Posterior vena cava (tissue), 2 donors: ENCODE data around the gene ARPC1B. TPM values are rescaled to one million over a fixed set of nuclear protein-coding genes. Genes with fewer than 3 reads are reported as not detected.
"Not testable (repeated sequence)": the region's sequence is repeated elsewhere in the genome, so short reads cannot be mapped to it uniquely, and the experiment has no call there.

Experiments used
- DNase-seq: peaks from one replicate; pipeline ENCODE4 v3.0.0-alpha.2; 2020; ENCODE audit warnings: low spot score
- intact Hi-C, 2 donors: fragments of 100-400 bp; cut with DNase I; formaldehyde crosslinking; loops; one replicate each; pipeline versions ENCODE4 v1.14.1 to v1.14.2; 2022 to 2023
- total RNA-seq, 2 donors: library from RNA; stranded (reverse); fragmentation: NEBNext Ultra II Directional; extraction: Animal tissue kit (Norgen Biotek cat#: 25700); gene quantifications; one replicate each; pipeline ENCODE4 v1.2.1, GENCODE V29; 2021
- donor health status: DM: yes; HTN: yes; CAD: no.
- donor health status: DM: yes; HTN: yes; CAD: no.

The ARPC1B gene
- total RNA-seq, 2 donors from 2014 or later: 102 to 144 TPM

DNA sequence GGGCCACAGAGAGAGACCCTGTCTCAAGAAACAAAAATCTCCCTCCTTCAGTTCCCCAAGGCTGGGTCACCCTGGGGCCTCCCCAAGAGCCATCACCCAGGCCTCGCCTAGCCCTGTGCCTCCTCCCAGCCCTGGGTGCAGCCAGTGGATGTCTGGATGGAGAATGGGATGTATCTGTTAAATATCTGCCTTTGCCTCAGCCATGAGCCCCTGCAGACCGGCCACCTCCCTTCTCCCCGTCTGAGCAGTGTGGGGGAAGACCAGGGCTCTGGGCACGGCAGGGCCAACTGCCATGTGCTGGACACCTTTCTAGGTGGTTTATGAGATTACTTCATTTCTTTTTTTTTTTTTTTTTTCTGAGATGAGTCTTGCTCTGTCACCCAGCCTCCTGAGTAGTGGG lies 10.0 kb downstream of the ARPC1B start:
- intact Hi-C loops: no loop called here
- DNase-seq: no peak

DNA sequence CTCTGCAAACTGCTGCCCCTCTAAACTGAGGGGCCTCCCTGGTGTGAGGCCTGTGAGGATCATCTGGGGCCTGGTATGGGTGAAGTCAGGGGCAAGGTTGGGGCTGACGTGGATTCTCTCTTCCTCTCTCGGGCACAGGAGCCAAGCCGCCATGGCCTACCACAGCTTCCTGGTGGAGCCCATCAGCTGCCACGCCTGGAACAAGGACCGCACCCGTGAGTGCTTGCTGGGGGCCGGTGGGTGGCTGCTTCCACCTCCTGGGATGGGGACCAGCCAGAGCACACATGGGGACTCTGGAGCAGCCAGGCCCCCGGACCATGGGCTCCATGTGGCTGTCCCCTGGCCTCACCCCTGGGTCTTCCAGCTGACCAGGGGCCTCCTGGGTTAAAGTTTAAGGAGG lies 11.0 kb downstream of the ARPC1B start:
- intact Hi-C loops: no loop called here

DNA sequence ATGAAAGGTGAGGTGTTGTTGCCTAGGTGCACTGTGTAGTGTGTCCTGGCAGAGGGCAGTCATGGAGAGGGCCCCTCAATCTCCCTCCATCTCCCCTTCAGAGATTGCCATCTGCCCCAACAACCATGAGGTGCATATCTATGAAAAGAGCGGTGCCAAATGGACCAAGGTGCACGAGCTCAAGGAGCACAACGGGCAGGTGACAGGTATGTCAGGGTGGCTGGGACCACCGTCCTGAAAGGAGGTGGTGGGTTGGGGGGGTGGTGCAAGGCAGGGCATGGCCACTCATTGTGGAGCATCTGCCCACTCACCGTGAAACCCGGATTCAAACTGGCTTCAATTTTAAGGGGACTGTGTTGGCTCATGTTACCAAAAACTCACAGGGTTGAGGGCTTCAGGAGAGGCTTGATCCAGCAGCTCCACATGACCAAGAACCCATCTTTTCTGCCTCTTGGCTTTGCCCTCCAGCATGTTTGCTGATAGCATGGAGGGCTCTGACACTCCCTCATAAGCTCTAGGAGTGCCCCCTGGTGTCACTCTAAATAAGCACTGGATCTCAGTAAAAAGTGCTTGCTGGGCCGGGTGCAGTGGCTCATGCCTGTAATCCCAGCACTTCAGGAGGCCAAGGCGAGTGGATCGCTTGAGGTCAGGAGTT lies 12.2 kb downstream of the ARPC1B start:
- no peak for DNase-seq
- intact Hi-C loops: no loop called here

More for the DNA sequence above, 11.0 kb downstream of the ARPC1B start:
- no peak for DNase-seq

DNA sequence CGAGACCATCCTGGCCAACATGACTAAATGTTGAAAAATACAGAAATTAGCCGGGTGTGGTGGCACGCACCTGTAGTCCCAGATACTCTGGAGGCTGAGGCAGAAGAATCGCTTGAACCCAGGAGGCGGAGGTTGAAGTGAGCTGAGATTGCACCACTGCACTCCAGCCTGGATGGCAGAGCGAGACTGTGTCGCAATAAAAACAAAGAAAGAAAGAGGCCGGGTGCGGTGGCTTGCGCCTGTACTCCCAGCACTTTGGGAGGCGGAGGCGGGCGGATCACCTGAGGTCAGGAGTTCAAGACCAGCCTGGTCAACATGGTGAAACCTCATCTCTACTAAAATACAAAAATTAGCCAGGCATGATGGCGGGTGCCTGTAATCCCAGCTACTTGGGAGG lies 12.7 kb downstream of the ARPC1B start:
- DNase-seq, intact Hi-C loops: not testable (repeated sequence)

DNA sequence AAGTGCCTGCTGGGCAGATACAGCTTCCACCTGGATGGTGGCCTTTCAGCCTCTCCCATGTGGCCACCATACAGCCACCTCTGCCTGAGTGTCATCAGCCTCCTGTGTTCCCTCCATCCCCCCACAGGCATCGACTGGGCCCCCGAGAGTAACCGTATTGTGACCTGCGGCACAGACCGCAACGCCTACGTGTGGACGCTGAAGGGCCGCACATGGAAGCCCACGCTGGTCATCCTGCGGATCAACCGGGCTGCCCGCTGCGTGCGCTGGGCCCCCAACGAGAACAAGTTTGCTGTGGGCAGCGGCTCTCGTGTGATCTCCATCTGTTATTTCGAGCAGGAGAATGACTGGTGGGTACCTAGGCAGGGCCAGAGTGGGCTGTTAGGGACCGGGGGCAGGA lies 13.4 kb downstream of the ARPC1B start:
- intact Hi-C loops: no loop called here
- DNase-seq: no peak

DNA sequence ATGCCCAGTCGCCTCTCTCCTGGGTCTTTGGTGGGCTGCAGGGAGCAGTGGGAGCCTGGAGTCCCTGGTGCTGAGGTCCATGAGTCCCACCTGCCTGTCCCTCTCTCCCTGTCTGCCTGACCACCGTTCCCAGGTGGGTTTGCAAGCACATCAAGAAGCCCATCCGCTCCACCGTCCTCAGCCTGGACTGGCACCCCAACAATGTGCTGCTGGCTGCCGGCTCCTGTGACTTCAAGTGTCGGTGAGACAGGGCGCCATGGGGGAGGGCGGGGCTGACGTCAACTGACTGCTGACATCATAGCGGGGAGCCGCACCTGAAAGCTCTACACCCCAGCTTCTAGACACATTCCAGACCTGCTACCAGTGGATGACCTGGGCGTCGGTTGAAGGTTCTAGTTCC lies 15.2 kb downstream of the ARPC1B start:
- intact Hi-C loops: no loop called here

DNA sequence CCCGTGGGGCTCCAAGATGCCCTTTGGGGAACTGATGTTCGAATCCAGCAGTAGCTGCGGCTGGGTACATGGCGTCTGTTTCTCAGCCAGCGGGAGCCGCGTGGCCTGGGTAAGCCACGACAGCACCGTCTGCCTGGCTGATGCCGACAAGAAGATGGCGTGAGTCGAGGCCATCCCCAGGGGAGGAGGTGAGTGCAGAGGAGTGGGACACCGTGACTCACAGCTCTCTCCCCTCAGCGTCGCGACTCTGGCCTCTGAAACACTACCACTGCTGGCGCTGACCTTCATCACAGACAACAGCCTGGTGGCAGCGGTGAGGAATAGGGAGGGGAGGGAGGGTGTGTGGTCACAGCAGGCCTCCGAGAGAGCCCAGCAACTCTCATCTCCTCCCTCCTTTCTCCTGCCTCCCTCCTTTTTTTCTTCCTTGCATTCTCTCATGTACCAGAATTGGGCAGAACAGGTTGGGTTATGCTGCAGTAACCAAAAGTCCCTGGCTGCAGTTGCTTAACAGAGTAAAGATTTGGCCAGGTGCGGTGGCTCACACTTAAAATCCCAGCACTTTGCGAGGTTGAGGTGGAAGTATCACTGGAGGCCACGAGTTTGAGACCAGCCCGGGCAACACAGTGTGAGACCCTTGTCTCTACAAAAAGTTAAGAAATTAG lies 16.5 kb downstream of the ARPC1B start:
- no peak for DNase-seq
- intact Hi-C loops: no loop called here

More for the DNA sequence above, 15.2 kb downstream of the ARPC1B start:
- no peak for DNase-seq

DNA sequence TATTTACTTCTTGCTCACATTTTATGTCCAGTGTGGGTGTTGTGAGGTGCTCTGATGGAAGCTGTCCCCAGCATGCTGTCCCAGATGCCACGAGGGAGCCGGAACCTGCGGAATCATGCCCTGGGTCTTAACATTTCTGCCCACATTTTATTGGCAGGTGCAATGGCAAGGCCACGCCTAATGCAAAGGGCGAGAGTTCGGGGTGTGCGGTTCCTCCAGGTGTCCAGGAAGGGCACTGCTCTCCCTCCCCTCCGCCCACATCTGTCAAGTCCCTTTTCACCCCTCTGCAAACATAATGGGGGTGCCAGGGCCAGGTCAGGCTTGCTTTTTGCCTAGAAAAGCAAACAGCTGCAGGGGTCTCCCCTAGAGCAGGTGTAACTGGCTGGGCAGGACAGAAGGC lies 17.5 kb downstream of the ARPC1B start:
- intact Hi-C loops: no loop called here
- DNase-seq: no peak

DNA sequence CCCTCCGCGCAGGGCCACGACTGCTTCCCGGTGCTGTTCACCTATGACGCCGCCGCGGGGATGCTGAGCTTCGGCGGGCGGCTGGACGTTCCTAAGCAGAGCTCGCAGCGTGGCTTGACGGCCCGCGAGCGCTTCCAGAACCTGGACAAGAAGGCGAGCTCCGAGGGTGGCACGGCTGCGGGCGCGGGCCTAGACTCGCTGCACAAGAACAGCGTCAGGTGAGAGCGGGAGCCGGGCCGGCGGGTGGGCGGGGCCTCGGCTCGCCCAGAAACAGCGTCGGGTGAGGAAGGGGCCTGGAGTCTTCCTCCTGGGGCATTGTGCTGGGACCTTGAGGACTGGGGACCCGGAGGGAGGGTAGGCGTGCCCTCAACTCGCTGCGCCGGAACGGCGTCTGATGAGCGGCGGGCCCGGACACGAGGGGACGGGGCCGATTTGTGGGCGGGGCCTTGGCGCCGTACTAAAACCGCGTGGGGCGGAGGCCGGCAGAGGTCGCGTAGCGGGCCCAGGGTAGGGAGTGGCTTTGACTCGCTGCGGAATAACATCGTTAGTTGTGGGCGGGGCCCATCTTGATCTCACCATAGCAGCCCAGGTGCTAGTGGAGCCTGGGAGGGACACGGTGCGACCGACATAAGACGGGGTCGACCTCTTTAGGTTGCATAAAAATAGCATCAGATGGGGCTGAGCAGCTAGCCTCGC lies 18.3 kb downstream of the ARPC1B start:
- intact Hi-C loops: no loop called here
- DNase-seq: peak; percentile 93

DNA sequence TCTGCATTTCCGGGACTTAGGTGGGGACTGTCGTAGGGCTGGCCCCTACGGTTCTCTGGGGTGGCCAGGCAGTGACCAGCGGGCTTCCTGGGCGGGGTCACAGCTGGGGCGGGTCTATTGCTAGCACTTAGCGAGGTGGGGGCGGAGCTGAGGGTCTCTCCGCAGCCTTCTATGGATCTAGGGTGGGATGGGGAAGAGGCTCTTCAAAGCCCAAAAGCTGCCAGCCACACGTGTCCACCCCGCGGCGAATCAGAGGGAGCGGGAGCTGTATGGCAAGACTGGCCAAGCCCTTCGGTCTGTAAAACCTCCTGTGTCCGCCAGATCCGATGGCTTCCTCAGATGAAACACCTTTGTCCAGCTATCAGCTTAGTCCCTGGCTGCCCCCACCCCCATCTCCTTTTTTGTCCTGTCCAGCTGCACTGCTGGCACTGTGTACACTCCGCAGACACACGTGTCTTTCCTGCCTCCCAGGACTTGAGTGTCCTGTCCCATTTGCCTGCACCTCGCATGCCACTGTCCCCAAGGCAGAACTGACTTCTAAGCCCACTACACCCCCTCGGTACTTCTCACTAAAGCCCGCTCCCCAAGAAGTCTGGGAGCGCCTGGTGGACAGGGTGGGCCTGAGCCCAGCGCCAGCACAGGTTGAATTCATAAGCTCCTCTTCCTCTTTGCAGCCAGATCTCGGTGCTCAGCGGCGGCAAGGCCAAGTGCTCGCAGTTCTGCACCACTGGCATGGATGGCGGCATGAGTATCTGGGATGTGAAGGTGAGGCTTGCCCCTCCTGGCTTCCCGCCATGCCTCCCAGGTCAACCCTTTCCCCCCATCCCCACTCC lies 19.0 kb downstream of the ARPC1B start:
- no peak for DNase-seq
- intact Hi-C loops: no loop called here

DNA sequence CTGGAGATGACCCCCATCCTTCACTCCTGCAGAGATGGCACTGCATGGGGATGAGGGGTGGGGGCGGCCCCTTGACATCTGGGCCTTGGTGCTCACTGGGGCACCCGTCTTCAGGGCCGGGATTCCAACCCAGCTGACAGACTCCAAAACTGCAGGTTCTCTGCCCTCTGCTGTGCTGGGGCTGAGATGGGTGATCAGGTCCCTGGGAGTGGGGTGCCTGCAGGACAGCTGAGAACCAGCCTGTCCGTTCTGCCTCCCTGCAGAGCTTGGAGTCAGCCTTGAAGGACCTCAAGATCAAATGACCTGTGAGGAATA lies 19.6 kb downstream of the ARPC1B start:
- no peak for DNase-seq
- intact Hi-C loops: no loop called here

DNA sequence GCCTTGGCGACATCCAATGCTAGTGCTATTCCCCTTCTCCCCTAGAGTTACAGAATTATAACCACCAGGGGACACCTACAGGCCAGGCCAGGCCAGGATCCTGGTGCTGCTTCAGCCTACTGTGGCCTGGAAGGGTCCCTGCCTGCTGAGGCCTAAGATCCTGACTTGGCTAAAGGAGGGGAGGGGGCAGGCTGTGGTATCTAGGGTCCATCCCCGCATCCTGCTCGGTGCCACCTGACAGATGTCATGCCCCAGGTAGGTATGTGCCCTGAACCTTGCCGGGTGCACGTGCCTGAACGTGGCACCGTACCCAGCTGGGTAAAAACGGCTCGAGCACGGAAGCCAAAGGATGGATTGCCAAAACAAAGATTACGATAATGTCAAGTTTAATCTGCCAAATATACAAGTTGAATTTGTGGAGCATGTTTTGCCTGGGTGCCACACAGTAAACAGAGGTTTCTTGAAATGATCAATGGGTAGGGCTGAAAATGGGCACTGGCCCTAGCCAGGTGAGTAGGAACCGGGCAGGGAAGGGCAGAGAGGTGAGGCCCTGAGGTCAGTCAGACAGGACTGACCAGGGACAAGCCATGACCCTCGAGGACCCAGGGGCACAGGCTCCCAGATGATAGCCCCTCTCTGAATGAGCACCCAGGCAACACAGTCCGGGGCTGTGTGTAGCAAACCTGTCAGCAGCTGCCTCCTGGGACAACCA lies 21.2 kb downstream of the ARPC1B start:
- DNase-seq: no peak
- intact Hi-C loops: no loop called here

DNA sequence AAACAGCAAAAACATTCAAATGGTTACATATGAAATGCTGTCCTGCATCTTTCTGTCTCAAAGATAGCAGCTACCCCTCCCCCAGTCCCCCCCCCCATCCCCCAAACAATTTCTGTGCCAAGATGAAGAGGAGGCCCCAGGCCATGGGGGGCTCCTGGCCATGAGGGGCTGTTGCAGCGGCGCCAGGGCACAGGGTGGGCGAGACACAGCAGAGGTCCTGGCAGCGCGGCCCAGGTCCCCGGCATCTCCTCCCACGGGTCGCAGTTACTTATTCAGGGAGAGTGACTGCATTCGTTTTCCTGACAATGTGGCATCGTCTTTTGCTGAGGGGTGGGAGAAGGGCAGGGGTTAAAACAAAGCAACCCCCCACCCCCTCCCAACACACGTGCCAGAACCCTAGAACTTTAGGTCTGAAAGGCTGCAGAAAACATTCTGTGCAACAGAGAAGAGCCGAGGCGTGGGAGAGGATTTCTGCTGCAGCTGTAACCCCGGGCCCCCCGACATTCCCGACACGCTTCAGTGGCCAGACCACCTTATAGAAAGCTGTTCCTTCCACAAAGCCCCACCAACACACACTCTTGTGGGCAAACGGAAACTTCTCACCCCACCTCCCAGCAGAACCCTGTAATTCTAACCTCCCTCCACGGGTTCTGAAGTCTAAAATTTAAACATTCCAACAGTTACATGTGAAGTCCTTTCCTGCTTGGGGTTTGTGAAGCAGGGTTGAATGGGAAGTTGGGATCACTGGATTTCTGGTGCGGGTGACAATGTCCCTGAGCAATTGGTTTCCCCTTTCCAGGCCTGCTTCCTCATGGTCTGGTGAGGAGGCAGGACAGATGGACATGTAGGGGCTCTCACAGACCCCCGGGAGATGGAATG lies 22.1 kb downstream of the ARPC1B start:
- intact Hi-C loops: no loop called here
- no peak for DNase-seq

DNA sequence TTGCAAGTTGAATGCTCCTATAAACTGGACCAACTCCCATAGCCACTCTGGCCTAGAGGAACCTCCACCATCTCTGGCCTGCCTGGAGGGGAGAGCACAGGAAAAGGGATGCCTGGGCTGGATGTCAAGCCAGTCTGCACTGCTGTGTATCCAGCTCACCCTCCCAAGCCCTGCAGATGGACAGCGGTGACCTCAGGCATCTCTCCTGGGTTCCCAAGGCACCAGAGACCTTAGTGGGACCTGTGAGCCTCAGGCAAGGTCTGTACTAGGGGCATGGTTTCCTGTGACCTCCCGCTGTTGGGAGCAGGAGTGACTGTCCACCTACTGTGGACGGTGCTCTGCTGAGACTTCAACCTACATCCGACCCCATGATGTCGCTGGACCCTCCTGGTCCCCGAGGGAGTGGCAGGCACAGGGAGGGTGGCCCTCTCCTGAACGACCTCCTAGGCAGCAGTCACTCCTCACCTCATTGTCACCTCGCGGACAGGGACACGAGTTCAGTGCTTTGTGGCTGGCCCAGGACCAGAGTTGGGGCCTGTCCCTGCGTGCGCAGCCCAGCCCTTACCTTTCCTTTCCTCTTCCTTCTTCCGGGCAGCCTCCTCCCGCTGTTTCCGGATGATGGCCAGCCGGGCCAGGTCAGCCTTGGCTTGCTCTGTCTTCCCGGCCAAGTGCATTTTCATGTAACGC lies 22.9 kb downstream of the ARPC1B start:
- no peak for DNase-seq
- intact Hi-C loops: no loop called here

DNA sequence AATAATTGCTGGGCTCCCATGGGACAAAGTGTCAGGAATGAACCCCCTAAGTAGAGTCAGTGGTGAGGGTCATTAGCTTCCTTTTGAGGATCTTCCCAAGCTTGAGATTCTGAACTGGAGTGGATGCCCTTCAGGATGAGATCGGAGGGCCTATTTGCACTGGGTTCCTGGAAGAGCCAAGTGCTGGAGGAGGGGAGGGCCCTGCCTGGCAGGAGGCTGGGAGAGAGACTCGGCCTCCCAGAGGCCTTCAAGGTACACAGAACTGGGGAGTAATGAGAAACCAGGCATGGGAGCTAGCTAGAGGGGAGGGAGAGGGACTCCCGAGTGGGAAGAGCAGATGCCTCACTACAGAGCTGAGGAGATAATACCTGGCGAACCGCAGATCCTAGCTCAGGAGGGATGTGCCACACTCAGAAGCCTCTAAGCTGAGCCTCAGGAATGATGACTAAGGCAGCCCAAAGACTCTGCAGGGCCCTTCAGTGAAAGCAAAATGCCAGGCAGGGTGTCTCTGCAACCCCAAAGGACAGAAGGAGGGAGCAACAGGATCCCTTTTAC lies 24.4 kb downstream of the ARPC1B start:
- intact Hi-C loops: no loop called here
- DNase-seq: no peak

DNA sequence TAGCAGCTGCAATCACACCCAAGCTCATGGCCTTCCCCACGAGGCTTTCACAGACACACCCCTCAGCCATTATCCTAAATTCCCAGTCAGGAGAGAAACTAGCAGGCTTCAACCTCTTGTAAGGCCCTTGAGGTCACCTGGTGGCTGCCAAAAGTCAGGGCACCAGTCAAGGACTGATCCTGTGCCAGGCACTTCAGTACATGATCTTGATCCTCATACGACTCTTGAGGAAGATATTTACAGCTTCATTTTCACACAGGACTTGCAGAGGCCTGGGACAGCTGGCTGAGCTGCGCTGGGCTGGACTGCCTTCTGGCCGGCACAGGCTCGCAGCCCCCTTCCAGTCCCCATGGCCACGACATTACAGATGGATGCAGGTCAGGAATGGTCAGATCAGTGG lies 25.1 kb downstream of the ARPC1B start:
- intact Hi-C loops: no loop called here

DNA sequence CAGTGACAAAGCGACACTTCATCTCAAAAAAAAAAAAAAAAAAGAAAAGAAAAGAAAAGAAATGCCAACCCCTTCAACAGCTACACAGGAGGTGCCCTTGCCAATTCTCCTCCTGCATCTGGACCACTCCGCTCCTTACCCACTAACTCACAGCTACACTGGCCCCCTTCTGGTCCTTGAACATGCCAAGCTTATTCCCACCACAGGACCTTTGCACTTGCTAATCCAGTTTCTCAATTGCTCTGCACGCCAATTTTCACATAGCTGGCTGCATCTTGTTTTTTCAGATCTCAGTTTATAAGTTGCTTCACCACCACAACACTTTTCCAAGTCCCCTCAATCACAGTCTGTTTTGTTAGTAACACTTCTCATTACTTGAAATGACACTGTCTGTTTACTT lies 28.3 kb downstream of the ARPC1B start:
- intact Hi-C loops: no loop called here
- DNase-seq: no peak

More for the DNA sequence above, 25.1 kb downstream of the ARPC1B start:
- no peak for DNase-seq

DNA sequence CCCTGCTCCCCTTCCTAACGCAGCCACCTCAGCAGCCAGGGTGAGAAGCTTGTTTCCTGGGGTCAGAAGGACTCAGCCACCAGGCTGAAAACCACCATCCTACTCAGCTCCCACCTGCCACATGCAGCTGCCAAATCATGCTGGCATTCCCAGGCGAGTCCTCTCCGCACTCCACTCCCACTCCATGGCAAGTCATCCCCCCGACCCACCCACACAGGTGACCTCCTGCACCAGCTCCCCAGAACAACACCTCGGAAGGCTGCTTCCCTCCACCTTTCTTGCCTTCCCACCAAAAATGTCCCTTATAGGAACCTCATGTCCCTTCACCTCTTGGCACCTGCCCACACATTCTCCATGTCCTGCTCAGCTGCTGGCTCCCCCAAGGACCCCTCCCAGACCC lies 29.2 kb downstream of the ARPC1B start:
- intact Hi-C loops: no loop called here
- no peak for DNase-seq
